ENCODE measurements around the gene CTAGE9. TPM values are rescaled to one million over a fixed set of nuclear protein-coding genes. Genes with fewer than 3 reads are reported as not detected.

CTAGE9 gene
- total RNA-seq, 2 experiments from 2014 or later = not detected

DNA sequence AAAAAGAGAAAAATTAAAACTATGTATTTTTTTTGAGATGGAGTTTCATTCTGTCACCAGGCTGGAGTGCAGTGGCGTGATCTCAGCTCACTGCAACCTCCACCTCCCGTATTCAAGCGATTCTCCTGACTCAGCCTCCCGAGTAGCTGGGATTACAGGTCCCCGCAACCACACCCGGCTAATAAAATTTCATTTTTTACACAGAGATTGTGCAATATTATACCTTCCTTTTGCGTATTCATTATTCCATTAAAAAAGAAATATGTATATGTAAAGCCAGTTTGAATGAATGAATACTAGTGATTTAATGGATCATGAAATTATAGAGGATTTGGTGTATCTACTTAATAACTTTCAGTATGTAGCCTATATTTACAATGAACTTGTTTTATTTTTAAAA is 38.2 kb upstream of the CTAGE9 start:
- H3K4me2 ChIP-seq (ENCODE audit: low read length) = no peak overlapping the region
- no peaks in the 10 kb centered on the region for H4K20me1 ChIP-seq (ENCODE audit: insufficient read depth, low read length)
- H3K36me3 ChIP-seq (ENCODE audit: insufficient read depth, low read length) = no peaks in the 10 kb centered on the region
- no peaks in the 10 kb centered on the region for H3K79me2 ChIP-seq (ENCODE audit: insufficient read depth, low read depth, low read length)
- TF ChIP-seq EZH2phosphoT487 (IDR thresholded peaks at IDR 0.05; ENCODE audit: borderline replicate concordance, low read depth, low read length) = no peak
- TF ChIP-seq, protein P1, sequence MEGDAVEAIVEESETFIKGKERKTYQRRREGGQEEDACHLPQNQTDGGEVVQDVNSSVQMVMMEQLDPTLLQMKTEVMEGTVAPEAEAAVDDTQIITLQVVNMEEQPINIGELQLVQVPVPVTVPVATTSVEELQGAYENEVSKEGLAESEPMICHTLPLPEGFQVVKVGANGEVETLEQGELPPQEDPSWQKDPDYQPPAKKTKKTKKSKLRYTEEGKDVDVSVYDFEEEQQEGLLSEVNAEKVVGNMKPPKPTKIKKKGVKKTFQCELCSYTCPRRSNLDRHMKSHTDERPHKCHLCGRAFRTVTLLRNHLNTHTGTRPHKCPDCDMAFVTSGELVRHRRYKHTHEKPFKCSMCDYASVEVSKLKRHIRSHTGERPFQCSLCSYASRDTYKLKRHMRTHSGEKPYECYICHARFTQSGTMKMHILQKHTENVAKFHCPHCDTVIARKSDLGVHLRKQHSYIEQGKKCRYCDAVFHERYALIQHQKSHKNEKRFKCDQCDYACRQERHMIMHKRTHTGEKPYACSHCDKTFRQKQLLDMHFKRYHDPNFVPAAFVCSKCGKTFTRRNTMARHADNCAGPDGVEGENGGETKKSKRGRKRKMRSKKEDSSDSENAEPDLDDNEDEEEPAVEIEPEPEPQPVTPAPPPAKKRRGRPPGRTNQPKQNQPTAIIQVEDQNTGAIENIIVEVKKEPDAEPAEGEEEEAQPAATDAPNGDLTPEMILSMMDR (conservative IDR thresholded peaks at IDR 0.05; ENCODE audit: low read length) = no peak
- no peak overlapping the region for H3K27ac ChIP-seq (ENCODE audit: low read depth, low read length, poor library complexity, severe bottlenecking)
- H3K9me3 ChIP-seq (ENCODE audit: low read length) = no peaks in the 10 kb centered on the region
- ChIA-PET POLR2A (no interaction called here), CTCF (ENCODE audit: unreplicated experiment) (no interaction called here)
- DNase-seq (ENCODE audit: low spot score) = no peak
- BruUV-seq (replicated peaks) = no TSS peak
- no peaks in the 10 kb centered on the region for H3K4me1 ChIP-seq (ENCODE audit: insufficient read depth, low read length, poor library complexity, severe bottlenecking)
- intact Hi-C loops (cut with micrococcal nuclease; ENCODE audit: unreplicated experiment) = no loop called here
- no peak overlapping the region for H3K4me3 ChIP-seq (ENCODE audit: low read depth, low read length, poor library complexity, severe bottlenecking)
- no peaks in the 10 kb centered on the region for H3K9me2 ChIP-seq (ENCODE audit: insufficient read depth, low read length)
- no peak overlapping the region for H2AFZ ChIP-seq (ENCODE audit: low read length)

DNA sequence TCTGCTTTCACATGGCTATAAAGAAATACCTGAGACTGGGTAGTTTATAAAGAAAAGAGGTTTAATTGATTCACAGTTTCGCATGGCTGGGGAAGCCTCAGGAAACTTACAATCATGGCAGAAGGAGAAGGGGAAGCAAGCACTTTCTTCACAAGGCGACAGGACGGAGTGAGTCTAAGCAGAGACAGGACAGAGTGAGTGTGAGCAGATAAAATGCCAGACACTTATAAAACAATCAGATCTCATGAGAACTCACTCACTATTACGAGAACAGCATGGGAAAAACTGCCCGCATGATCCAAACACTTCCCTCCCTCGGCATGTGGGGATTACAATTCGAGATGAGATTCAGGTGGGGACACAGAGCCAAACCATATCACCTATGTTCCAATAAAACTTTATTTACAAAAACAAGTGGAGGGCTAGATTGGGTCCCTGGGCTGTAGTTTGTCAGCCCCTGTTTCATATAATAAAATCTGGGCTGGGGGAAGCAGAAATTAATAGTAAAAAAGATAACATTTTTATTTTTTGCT is 37.1 kb upstream of the CTAGE9 start:
- no peaks in the 10 kb centered on the region for H3K9me2 ChIP-seq (ENCODE audit: insufficient read depth, low read length)
- H3K36me3 ChIP-seq (ENCODE audit: insufficient read depth, low read length) = no peaks in the 10 kb centered on the region
- H2AFZ ChIP-seq (ENCODE audit: low read length) = no peak overlapping the region
- no peak overlapping the region for H3K27ac ChIP-seq (ENCODE audit: low read depth, low read length, poor library complexity, severe bottlenecking)
- DNase-seq (ENCODE audit: low spot score) = no peak
- H3K4me3 ChIP-seq (ENCODE audit: low read depth, low read length, poor library complexity, severe bottlenecking) = no peak overlapping the region
- intact Hi-C loops (cut with micrococcal nuclease; ENCODE audit: unreplicated experiment) = no loop called here
- H3K4me1 ChIP-seq (ENCODE audit: insufficient read depth, low read length, poor library complexity, severe bottlenecking) = no peaks in the 10 kb centered on the region
- no peaks in the 10 kb centered on the region for H3K9me3 ChIP-seq (ENCODE audit: low read length)
- H3K4me2 ChIP-seq (ENCODE audit: low read length) = no peak overlapping the region
- no peaks in the 10 kb centered on the region for H4K20me1 ChIP-seq (ENCODE audit: insufficient read depth, low read length)
- CTCF ChIA-PET (ENCODE audit: unreplicated experiment) = no interaction called here
- BruUV-seq (replicated peaks) = no TSS peak
- POLR2A ChIA-PET = interaction anchor here (0.7 kb wide), 1 partner anchor 74 kb away, joined by 3 read pairs; no protein-coding TSS in a partner anchor
- no peaks in the 10 kb centered on the region for H3K79me2 ChIP-seq (ENCODE audit: insufficient read depth, low read depth, low read length)
- TF ChIP-seq EZH2phosphoT487 (IDR thresholded peaks at IDR 0.05; ENCODE audit: borderline replicate concordance, low read depth, low read length) = no peak
- TF ChIP-seq, protein P1 (conservative IDR thresholded peaks at IDR 0.05; ENCODE audit: low read length) = no peak

DNA sequence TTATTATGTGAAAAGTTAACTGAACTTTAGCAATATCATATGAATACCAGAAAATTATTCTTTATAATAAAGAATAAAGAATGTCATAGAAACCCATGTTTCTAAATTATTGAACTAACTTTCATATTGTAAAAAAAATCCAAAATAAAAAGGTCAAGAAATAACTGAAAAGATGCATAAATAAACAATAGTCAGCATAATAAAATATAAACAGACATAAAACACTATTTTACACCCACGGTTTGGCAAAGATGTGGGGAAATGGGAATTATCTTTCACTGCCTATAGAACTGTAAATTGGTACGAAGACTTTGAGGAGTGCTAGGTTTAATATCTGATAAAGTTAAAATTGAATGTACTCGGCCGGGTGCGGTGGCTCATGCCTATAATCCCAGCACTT is 34.7 kb upstream of the CTAGE9 start:
- Histone ChIP-seq H3K79me2 (ENCODE audit: insufficient read depth, low read depth, low read length) (no peaks in the 10 kb centered on the region), H3K4me2 (ENCODE audit: low read length) (no peak overlapping the region), H2AFZ (ENCODE audit: low read length) (no peak overlapping the region), H3K9me2 (ENCODE audit: insufficient read depth, low read length) (no peaks in the 10 kb centered on the region), H4K20me1 (ENCODE audit: insufficient read depth, low read length) (no peaks in the 10 kb centered on the region), H3K36me3 (ENCODE audit: insufficient read depth, low read length) (no peaks in the 10 kb centered on the region), H3K27ac (ENCODE audit: low read depth, low read length, poor library complexity, severe bottlenecking) (no peak overlapping the region), H3K9me3 (ENCODE audit: low read length) (no peaks in the 10 kb centered on the region), H3K4me1 (ENCODE audit: insufficient read depth, low read length, poor library complexity, severe bottlenecking) (no peaks in the 10 kb centered on the region), H3K4me3 (ENCODE audit: low read depth, low read length, poor library complexity, severe bottlenecking) (no peak overlapping the region)
- no peak for TF ChIP-seq EZH2phosphoT487 (IDR thresholded peaks at IDR 0.05; ENCODE audit: borderline replicate concordance, low read depth, low read length)
- TF ChIP-seq, protein P1 (conservative IDR thresholded peaks at IDR 0.05; ENCODE audit: low read length) = no peak
- DNase-seq (ENCODE audit: low spot score) = no peak
- ChIA-PET POLR2A (no interaction called here), CTCF (ENCODE audit: unreplicated experiment) (no interaction called here)
- BruUV-seq (replicated peaks) = no TSS peak
- intact Hi-C loops (cut with micrococcal nuclease; ENCODE audit: unreplicated experiment) = no loop called here
